HUES6 (cell line): ENCODE results near the gene WWC2.

Source experiments
- H3K27ac ChIP-seq: 2 replicates; pipeline ENCODE4 v1.7.0; 2013; ENCODE audit warnings: low read depth, mild to moderate bottlenecking, low read length, inconsistent platforms
- H3K27me3 ChIP-seq: 2 replicates; pipeline ENCODE4 v1.6.1; 2013; ENCODE audit warnings: low read length; ENCODE audit not compliant: control insufficient read depth, insufficient read depth
- H3K36me3 ChIP-seq: 2 replicates; pipeline ENCODE4 v1.6.1; 2013; ENCODE audit warnings: low read length; ENCODE audit not compliant: control insufficient read depth, insufficient read depth
- H3K4me1 ChIP-seq: 2 replicates; pipeline ENCODE4 v1.6.1; 2013; ENCODE audit warnings: low read length; ENCODE audit not compliant: control insufficient read depth, insufficient read depth
- H3K4me3 ChIP-seq: 2 replicates; pipeline ENCODE4 v1.5.1; 2013; ENCODE audit warnings: low read depth, low read length
- H3K9ac ChIP-seq: one replicate; pipeline ENCODE4 v1.6.1; 2013; ENCODE audit warnings: mild to moderate bottlenecking, low read length
- H3K9me3 ChIP-seq: 2 replicates; pipeline ENCODE4 v1.6.1; 2013; ENCODE audit warnings: low read depth, low read length; ENCODE audit not compliant: control insufficient read depth, insufficient read depth

The WWC2 gene

GRCh38 chr4:183173580-183174526 lies 74.8 kb downstream of the WWC2 start:
- no peaks in the 10 kb centered on the region for H3K9me3 ChIP-seq
- peak overlapping the region; percentile 46 for H3K27ac ChIP-seq
- no peaks in the 10 kb centered on the region for H3K27me3 ChIP-seq
- peaks cover 71% of the 10 kb centered on the region for H3K4me1 ChIP-seq
- no peak overlapping the region for H3K9ac ChIP-seq
- no peaks in the 10 kb centered on the region for H3K36me3 ChIP-seq
- H3K4me3 ChIP-seq = peak overlapping the region; percentile 10; the same call in 1 of the 2 replicates

GRCh38 chr4:183175631-183176232 lies 76.7 kb downstream of the WWC2 start:
- no peak overlapping the region for H3K9ac ChIP-seq
- H3K36me3 ChIP-seq = no peaks in the 10 kb centered on the region
- H3K27ac ChIP-seq = no peak overlapping the region
- H3K4me1 ChIP-seq = peaks cover 76% of the 10 kb centered on the region
- no peaks in the 10 kb centered on the region for H3K27me3 ChIP-seq
- no peak overlapping the region for H3K4me3 ChIP-seq
- H3K9me3 ChIP-seq = no peaks in the 10 kb centered on the region

- no peaks in the 10 kb centered on the region for H3K27me3 ChIP-seq
- H3K9me3 ChIP-seq = no peaks in the 10 kb centered on the region
- H3K27ac ChIP-seq = no peak overlapping the region
- no peaks in the 10 kb centered on the region for H3K36me3 ChIP-seq
- H3K4me1 ChIP-seq = peaks cover 77% of the 10 kb centered on the region
- H3K9ac ChIP-seq = no peak overlapping the region
- no peak overlapping the region for H3K4me3 ChIP-seq
These were observed 77.9 kb downstream of the WWC2 start for GRCh38 chr4:183177001-183177400.

- no peak overlapping the region for H3K27ac ChIP-seq
These were observed 79.1 kb downstream of the WWC2 start for GRCh38 chr4:183178201-183178600.

GRCh38 chr4:183180096-183180495 lies 81.0 kb downstream of the WWC2 start:
- Histone ChIP-seq H3K4me1 (peaks cover 72% of the 10 kb centered on the region), H3K9ac (no peak overlapping the region), H3K9me3 (peaks cover 8% of the 10 kb centered on the region; the same call in 1 of the 2 replicates), H3K4me3 (no peak overlapping the region), H3K27me3 (no peaks in the 10 kb centered on the region), H3K36me3 (peaks cover 3% of the 10 kb centered on the region; the same call in 1 of the 2 replicates), H3K27ac (no peak overlapping the region)

More at GRCh38 chr4:183178201-183178600, 79.1 kb downstream of the WWC2 start:
- H3K36me3 ChIP-seq = no peaks in the 10 kb centered on the region
- H3K9me3 ChIP-seq = no peaks in the 10 kb centered on the region
- no peak overlapping the region for H3K4me3 ChIP-seq
- no peak overlapping the region for H3K9ac ChIP-seq
- peaks cover 75% of the 10 kb centered on the region for H3K4me1 ChIP-seq
- no peaks in the 10 kb centered on the region for H3K27me3 ChIP-seq

- H3K4me3 ChIP-seq = 0 out of 2 replicates have a peak overlapping the region, but pooled peaks have one; percentile 11
- peaks cover 8% of the 10 kb centered on the region; the same call in 1 of the 2 replicates for H3K9me3 ChIP-seq
- H3K9ac ChIP-seq = no peak overlapping the region
- peaks cover 3% of the 10 kb centered on the region; the same call in 1 of the 2 replicates for H3K36me3 ChIP-seq
- no peak overlapping the region for H3K27ac ChIP-seq
- no peaks in the 10 kb centered on the region for H3K27me3 ChIP-seq
- peaks cover 75% of the 10 kb centered on the region for H3K4me1 ChIP-seq
These were observed 81.6 kb downstream of the WWC2 start for GRCh38 chr4:183180621-183181020.

- H3K36me3 ChIP-seq = peaks cover 3% of the 10 kb centered on the region; the same call in 1 of the 2 replicates
- peaks cover 71% of the 10 kb centered on the region for H3K4me1 ChIP-seq
- 0 out of 2 replicates have a peak overlapping the region, but pooled peaks have one; percentile 35 for H3K27ac ChIP-seq
- no peak overlapping the region for H3K9ac ChIP-seq
- H3K9me3 ChIP-seq = peaks cover 8% of the 10 kb centered on the region; the same call in 1 of the 2 replicates
- H3K27me3 ChIP-seq = no peaks in the 10 kb centered on the region
- H3K4me3 ChIP-seq = peak overlapping the region; percentile 11; the same call in 1 of the 2 replicates
These were observed 82.0 kb downstream of the WWC2 start for GRCh38 chr4:183181081-183181480.

- Histone ChIP-seq H3K27me3 (no peaks in the 10 kb centered on the region), H3K4me1 (peaks cover 68% of the 10 kb centered on the region), H3K9me3 (peaks cover 8% of the 10 kb centered on the region; the same call in 1 of the 2 replicates), H3K27ac (peak overlapping the region; percentile 93), H3K4me3 (peak overlapping the region; percentile 17), H3K9ac (peak overlapping the region; percentile 71), H3K36me3 (peaks cover 3% of the 10 kb centered on the region; the same call in 1 of the 2 replicates)
These were observed 84.0 kb downstream of the WWC2 start for GRCh38 chr4:183182873-183183725.

GRCh38 chr4:183183906-183184535 lies 85.0 kb downstream of the WWC2 start:
- peaks cover 8% of the 10 kb centered on the region; the same call in 1 of the 2 replicates for H3K9me3 ChIP-seq
- peak overlapping the region; percentile 93 for H3K27ac ChIP-seq
- no peaks in the 10 kb centered on the region for H3K27me3 ChIP-seq
- H3K4me3 ChIP-seq = 0 out of 2 replicates have a peak overlapping the region, but pooled peaks have one; percentile 17
- peak overlapping the region; percentile 71 for H3K9ac ChIP-seq
- H3K4me1 ChIP-seq = peaks cover 67% of the 10 kb centered on the region
- peaks cover 3% of the 10 kb centered on the region; the same call in 1 of the 2 replicates for H3K36me3 ChIP-seq

GRCh38 chr4:183185018-183185417 lies 86.0 kb downstream of the WWC2 start:
- Histone ChIP-seq H3K27ac (0 out of 2 replicates have a peak overlapping the region, but pooled peaks have one; percentile 40), H3K9ac (no peak overlapping the region), H3K4me1 (peaks cover 67% of the 10 kb centered on the region)

More at GRCh38 chr4:183185018-183185417, 86.0 kb downstream of the WWC2 start:
- Histone ChIP-seq H3K27me3 (no peaks in the 10 kb centered on the region), H3K4me3 (no peak overlapping the region), H3K9me3 (peaks cover 8% of the 10 kb centered on the region; the same call in 1 of the 2 replicates), H3K36me3 (peaks cover 3% of the 10 kb centered on the region; the same call in 1 of the 2 replicates)
